NCI-H1048 (cell line): ENCODE data around the gene MLC1.

Experiments used
- DNase-seq: peaks from one replicate; lab custom pipeline; 2025; lab: John Stamatoyannopoulos, UW

Gene MLC1

DNA sequence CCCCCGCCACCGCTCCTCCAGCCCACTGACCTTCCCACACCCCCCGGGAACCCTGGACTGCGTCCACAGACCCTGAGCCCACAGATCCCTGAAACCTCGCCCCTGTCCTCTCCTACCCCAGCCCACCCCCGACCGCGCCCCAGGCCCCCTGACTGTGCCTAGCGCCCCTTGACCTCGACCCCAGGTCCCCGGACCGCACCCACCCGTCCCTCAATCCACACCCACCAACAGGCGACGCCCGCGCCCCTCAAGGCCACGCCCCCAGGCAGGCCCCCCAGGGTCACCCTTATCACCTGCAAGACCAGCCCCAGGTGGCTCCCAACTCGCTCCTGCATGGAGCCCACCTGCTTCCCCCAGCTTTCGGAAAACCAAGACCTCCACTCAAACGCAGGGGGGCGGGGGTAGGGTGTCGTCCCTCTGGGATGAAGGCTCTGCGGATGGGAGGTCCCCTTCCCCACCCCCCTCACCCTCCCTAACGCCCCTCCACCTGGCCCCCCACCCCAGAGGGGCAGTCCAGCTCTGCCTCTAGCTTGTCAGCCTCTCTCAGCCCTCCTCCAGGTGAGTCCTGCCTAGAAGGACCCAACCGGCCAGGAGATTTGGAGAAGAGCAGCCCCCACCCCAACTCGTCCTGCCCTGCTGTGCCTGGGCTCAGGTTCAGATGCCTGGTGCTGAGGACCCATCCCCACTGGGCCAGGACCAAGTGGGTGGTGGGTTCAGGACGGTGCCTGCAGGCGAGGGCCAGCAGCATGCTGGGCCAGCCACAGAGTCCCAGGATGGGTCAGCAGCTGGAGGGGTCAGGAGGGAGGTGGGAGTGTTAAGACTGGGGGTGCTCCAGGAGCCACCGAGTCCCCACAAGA, 69.5 kb downstream of the MLC1 start:
- no peak for DNase-seq

DNA sequence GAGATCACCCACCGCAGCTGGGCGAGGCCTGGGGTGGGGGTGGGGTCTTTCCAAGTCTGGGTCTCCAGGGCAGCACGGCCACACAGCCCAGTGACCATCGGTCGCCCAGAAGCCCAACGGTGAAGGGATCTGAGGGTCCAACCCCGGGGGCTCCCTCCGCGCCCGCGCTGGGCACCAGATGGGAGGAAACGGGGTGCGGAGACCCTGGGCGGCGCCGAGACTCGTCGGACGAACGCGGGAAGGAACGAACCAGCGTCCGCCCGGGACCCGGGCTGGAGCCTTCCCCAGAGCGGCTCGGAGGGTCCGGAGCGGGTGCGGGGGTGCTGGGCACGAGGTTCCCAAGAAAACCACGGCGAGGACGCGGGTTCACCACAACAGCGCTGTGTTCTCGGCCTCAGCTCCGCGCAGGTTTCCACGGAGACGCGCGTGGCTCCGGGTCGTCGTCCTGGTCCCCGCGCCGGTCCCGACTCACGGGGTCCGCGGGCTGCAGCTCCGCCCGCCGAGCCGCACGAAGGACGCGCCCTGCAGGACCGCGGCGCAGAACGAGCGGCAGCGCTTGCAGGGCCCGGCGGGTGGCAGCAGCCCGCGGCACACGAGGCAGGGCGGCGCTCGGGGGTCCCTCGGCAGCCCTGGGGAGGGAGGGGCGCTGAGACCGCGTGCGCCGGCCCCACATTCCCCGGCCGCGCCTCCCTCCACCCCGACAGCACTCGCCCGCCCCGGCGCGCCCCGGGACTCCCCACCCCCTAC, 70.4 kb downstream of the MLC1 start:
- no peak for DNase-seq

GRCh38 chr22:50014053-50014501, 71.1 kb downstream of the MLC1 start:
- DNase-seq: no peak

DNA sequence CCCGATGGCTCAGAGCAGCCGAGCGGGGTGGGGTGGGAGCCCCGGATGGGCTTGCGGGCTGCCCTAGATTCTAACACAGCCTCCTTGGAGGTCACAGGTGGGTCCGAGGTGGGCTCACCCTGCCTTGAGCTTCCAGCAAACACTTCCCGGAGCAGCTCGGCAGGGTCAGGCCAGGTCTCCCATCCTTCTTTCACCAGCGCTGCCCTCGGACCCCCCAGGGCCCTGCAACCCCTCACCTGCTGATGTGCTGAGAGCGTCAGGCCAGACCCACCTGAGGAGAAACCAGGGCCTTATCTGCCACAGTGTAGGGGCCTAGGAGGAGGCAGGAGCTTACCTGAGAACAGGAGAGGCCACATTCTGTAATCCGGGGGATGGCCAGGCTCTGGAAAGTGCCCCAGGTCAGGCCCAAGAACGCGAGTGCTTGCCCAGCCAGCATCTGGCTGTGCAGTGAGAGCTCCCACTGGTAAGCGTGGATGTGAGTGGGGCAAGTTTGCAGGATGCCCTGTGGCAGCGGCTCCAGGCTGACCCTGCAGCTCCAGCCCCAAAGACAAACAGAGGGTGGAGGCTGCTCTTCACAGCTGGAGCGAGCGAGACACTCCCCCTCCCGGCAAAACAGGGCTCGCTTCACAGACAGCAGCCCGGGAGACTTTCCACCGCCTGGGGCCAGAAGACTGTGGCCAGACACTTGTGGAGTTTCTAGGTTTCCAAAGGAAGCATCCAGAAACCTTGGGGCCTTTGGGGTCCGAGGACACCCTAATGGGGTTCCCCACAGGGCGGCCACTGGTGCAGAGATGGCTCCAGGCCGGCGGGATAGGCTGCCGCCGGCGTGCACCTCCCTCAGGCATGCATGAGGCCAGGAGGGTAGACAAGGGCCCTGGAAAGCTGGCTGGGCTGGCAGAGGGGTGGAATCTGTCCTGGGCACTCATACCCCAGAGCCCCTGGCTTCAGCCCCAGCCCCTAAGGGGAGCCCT, 72.7 kb downstream of the MLC1 start, which contains the start of gene IL17REL:
Gene IL17REL, minus strand, starts transcription at position 555 of the 971 bp plus-strand sequence. Its CDS starts 119 bp downstream, at position 436.
- DNase-seq: no peak

GRCh38 chr22:50011447-50012210, 73.6 kb downstream of the MLC1 start:
- no peak for DNase-seq

DNA sequence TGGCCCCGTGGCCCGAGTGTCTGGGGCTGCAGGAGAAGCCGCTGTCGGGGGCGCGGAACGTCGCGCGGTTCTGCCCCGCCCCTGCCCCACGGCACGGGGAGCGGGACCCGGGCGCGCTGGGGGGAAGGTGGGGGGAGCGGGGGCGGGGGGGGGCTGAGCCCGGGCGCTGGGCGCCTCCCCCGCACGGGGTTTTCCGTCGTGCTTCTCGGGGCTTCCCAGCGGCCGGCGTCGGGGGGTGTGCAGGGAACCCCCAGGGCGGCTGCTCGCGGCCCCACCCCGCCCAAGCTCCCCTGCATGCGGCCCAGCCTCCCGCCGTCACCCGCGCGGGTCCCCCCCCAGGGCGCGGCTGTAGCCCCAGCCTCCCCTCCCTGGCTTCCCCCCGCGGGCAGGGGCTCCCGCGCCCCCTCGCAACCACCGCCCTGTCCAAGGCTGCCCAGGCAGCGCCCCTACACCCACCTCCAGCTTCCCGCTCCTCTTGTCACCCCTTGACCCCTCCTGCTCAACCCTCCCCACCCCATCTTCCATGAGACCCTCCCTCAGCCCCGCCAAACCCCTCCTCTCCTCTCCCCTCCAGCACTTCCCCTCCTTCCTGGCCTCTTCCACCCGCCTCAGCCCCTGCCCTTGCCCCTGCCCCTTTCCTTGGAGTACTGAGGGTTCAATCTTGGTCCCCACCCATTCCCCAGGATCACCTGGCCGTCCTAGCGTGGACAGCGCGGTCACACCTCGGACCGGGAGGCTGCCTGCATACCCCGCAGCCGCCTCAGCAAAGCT, 74.4 kb downstream of the MLC1 start:
- DNase-seq: no peak

- DNase-seq: no peak
Measured at GRCh38 chr22:50009765-50010675, 75.2 kb downstream of the MLC1 start.
